ENCODE data around the gene LRRC3B.

DNA sequence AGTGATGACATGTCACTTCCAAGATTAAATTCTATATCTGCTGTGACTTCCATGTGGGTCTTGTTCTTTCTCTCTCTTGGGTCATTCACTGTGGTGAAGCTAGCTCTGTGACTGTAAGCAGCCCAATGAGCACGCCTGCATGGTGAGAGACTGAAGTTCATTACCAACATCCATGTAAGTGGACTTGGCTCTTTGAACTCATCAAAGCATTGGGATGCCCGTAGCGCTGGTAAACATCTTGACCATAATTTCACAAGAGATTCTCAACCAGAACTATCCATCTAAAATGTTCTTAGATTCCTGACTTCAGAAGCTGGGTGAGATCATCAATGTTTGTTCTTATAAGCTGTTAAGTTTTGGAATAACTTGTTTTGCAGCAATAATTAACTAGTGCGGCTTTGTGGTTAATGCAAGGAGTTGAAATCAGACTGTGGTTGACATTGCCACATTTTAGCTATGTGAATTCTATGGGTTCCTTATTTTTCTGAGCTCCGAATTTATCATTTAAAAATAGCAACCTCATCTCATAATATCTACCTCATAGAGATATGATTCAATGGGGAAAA is 31.6 kb upstream of the LRRC3B start:
- TF ChIP-seq, protein P1, sequence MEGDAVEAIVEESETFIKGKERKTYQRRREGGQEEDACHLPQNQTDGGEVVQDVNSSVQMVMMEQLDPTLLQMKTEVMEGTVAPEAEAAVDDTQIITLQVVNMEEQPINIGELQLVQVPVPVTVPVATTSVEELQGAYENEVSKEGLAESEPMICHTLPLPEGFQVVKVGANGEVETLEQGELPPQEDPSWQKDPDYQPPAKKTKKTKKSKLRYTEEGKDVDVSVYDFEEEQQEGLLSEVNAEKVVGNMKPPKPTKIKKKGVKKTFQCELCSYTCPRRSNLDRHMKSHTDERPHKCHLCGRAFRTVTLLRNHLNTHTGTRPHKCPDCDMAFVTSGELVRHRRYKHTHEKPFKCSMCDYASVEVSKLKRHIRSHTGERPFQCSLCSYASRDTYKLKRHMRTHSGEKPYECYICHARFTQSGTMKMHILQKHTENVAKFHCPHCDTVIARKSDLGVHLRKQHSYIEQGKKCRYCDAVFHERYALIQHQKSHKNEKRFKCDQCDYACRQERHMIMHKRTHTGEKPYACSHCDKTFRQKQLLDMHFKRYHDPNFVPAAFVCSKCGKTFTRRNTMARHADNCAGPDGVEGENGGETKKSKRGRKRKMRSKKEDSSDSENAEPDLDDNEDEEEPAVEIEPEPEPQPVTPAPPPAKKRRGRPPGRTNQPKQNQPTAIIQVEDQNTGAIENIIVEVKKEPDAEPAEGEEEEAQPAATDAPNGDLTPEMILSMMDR (IDR thresholded peaks at IDR 0.05), result no peak
- TF ChIP-seq POLR2A (IDR thresholded peaks at IDR 0.05), result no peak
- TF ChIP-seq EP300 (IDR thresholded peaks at IDR 0.05), result no peak
- TF ChIP-seq POLR2AphosphoS5 (IDR thresholded peaks at IDR 0.05), result no peak
